Hepatocyte (in vitro differentiated cells): Measurements from ENCODE around the gene ZBTB7A.

Experiments
- EZH2 ChIP-seq: fragments of 200-600 bp; sonication (generic); IDR thresholded peaks from 2 replicates; pipeline ENCODE4 v1.6.1; 2016; ENCODE audit warnings: antibody characterized with exemption, mild to moderate bottlenecking, borderline replicate concordance
- EZH2phosphoT487 ChIP-seq: fragments of 200-600 bp; sonication (generic); IDR thresholded peaks from one replicate; pipeline ENCODE4 v1.6.1; 2018; ENCODE audit warnings: antibody characterized with exemption, mild to moderate bottlenecking, low read depth, moderate library complexity; ENCODE audit not compliant: unreplicated experiment, severe bottlenecking
- TF ChIP-seq, protein P1 (sequence below): fragments of 200-600 bp; sonication (generic); IDR thresholded peaks from 2 replicates; pipeline ENCODE4 v1.5.1; 2016; ENCODE audit warnings: antibody characterized with exemption, mild to moderate bottlenecking; ENCODE audit not compliant: poor library complexity

DNA sequence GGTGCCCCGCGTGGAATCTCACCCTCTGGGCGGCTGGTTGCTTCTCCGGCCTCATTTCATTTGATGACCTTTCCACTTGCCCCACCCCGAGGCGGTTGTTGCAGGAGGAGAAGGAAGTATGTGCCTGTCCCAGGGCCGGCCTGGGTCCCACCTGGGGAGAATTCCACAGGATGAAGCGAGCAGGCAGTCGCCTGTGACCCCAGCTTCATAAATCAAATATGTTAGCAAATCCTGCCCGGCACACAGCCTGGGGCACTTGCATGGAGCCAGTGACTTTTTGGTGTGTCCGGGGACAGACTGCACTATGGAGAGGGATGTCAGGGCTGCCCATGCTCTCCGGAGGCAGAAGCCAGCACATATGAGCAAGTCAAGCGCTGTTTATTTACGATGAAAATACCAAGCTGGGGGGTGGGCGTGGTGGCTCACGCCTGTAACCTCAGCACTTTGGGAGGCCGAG is 19.7 kb upstream of the ZBTB7A start:
- TF ChIP-seq, protein P1, sequence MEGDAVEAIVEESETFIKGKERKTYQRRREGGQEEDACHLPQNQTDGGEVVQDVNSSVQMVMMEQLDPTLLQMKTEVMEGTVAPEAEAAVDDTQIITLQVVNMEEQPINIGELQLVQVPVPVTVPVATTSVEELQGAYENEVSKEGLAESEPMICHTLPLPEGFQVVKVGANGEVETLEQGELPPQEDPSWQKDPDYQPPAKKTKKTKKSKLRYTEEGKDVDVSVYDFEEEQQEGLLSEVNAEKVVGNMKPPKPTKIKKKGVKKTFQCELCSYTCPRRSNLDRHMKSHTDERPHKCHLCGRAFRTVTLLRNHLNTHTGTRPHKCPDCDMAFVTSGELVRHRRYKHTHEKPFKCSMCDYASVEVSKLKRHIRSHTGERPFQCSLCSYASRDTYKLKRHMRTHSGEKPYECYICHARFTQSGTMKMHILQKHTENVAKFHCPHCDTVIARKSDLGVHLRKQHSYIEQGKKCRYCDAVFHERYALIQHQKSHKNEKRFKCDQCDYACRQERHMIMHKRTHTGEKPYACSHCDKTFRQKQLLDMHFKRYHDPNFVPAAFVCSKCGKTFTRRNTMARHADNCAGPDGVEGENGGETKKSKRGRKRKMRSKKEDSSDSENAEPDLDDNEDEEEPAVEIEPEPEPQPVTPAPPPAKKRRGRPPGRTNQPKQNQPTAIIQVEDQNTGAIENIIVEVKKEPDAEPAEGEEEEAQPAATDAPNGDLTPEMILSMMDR, result no peak
- no peak for TF ChIP-seq EZH2
- no peak for TF ChIP-seq EZH2phosphoT487
